NCI-H1930 (cell line): ENCODE measurements around the gene RGS4.

ENCODE experiments used
- DNase-seq, 2 experiments: peaks; one replicate each; lab custom pipeline; 2025; lab: John Stamatoyannopoulos, UW

RGS4 gene

GRCh38 chr1:163102590-163102989 lies 33.4 kb downstream of the RGS4 start:
- DNase-seq: no peak

DNA sequence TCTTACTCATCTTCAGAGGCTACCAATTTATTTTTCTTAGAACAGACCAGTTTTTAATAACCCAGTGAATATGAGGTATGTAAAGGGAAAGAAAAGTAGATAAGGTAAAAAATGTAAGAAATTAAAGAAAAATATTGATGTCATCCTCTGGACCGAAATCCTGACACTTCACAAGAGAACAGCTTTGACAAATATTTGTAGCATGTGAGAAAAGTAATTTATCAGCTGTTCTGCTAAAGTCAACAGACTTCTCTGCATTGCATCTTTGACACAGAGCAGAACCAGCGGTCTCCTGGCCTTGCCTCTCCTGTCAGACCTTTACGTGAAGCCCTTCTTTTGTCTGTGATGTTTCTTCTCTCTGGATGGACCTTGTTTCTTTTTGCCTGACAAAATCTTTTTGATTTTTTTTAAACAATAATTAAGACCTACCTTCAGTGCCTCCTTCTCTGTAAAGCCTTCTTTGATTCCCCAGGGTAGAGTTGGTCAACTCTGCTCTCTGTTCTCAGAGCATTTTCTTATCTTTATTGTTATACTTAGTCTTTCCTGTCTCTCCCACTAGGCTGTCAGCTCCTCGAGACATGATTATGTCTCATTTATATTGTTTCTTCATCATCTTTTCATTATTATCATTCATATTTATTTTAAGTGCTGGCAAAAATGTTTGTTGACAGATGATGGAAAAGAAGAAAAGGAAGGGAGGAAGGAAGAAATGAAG lies 35.4 kb downstream of the RGS4 start:
- DNase-seq: no peak

GRCh38 chr1:163106364-163106987 lies 37.3 kb downstream of the RGS4 start:
- DNase-seq: no peak

DNA sequence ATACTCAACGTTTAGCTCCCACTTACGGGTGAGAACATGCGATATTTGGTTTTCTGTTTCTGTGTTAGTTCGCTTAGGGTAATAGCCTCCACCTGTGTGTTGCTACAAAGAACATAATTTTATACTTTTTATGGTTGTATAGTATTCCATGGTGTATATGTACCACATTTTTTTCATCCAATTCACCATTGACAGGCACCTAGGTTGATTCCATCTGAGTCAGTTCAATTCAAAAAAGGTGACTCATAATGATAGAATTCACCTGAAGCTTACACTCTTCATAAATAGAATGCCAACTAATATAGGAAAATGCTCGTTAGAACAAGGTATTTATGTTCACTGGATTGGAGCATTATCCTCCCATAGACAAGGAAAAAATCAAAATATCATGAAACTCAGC lies 38.5 kb downstream of the RGS4 start:
- DNase-seq: no peak

GRCh38 chr1:163115887-163116286 lies 46.7 kb downstream of the RGS4 start:
- no peak for DNase-seq

- DNase-seq: no peak
Measured at GRCh38 chr1:163119707-163120106, 50.5 kb downstream of the RGS4 start.

DNA sequence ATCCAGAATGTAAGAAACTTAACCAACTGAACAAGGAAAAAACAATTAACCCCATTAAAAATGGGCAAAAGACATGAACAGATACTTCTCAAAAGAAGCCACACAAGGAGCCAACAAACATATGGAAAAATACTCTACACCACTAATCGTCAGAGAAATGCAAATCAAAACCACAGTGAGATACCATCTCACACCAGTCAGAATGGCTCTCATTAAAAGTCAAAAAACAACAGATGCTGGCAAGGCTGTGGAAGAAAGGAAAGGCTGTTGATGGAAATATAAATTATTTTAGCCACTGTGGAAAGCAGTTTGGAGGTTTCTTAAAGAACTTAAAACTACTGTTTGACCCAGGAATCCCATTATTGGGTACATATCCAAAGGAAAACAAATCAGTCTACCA lies 51.2 kb downstream of the RGS4 start:
- no peak for DNase-seq

GRCh38 chr1:163124812-163125211 lies 55.7 kb downstream of the RGS4 start:
- DNase-seq: no peak
